HG03432 (cell line): ENCODE measurements around the gene CNPY1.
"Not testable (repeated sequence)": the region's sequence is repeated elsewhere in the genome, so short reads cannot be mapped to it uniquely, and the experiment has no call there.

Source experiments
- ATAC-seq: cut with Tn5 transposase; IDR thresholded peaks from one replicate; pipeline ENCODE4 v1.9.1; 2021; ENCODE audit warnings: mild to moderate bottlenecking, moderate library complexity; ENCODE audit not compliant: unreplicated experiment

CNPY1 gene

GRCh38 chr7:155579565-155579964, 33.2 kb upstream of the CNPY1 start:
- no peak for ATAC-seq

GRCh38 chr7:155578016-155578415, 31.7 kb upstream of the CNPY1 start:
- no peak for ATAC-seq

GRCh38 chr7:155577509-155577905, 31.1 kb upstream of the CNPY1 start:
- no peak for ATAC-seq

GRCh38 chr7:155576900-155577508, 30.6 kb upstream of the CNPY1 start:
- ATAC-seq, result no peak

GRCh38 chr7:155576416-155576815, 30.1 kb upstream of the CNPY1 start:
- ATAC-seq, result no peak

- ATAC-seq, result no peak
Observed at GRCh38 chr7:155574556-155575290, 28.4 kb upstream of the CNPY1 start.

- no peak for ATAC-seq
Observed at GRCh38 chr7:155571581-155572345, 25.4 kb upstream of the CNPY1 start.

- no peak for ATAC-seq
Observed at GRCh38 chr7:155570991-155571390, 24.6 kb upstream of the CNPY1 start.

- no peak for ATAC-seq
Observed at GRCh38 chr7:155570171-155570958, 24.0 kb upstream of the CNPY1 start.

- ATAC-seq, result no peak
Observed at GRCh38 chr7:155569681-155570080, 23.3 kb upstream of the CNPY1 start.

- ATAC-seq, result no peak
Observed at GRCh38 chr7:155568842-155569494, 22.6 kb upstream of the CNPY1 start.

GRCh38 chr7:155568333-155568660, 21.9 kb upstream of the CNPY1 start:
- ATAC-seq, result no peak

- ATAC-seq, result no peak
Observed at GRCh38 chr7:155567646-155568332, 21.4 kb upstream of the CNPY1 start.

- no peak for ATAC-seq
Observed at GRCh38 chr7:155566011-155566836, 19.9 kb upstream of the CNPY1 start.

GRCh38 chr7:155565596-155565995, 19.2 kb upstream of the CNPY1 start:
- ATAC-seq, result no peak

GRCh38 chr7:155562976-155563375, 16.6 kb upstream of the CNPY1 start:
- not testable (repeated sequence) for ATAC-seq

GRCh38 chr7:155562106-155562505, 15.7 kb upstream of the CNPY1 start:
- no peak for ATAC-seq

GRCh38 chr7:155560982-155561686, 14.8 kb upstream of the CNPY1 start:
- no peak for ATAC-seq
